NT2/D1 (cell line): ENCODE results near the gene AQP1.

Source experiments
- SUZ12 ChIP-seq: IDR thresholded peaks from 2 replicates; pipeline ENCODE4 v1.6.1; 2011; ENCODE audit not compliant: insufficient read length, insufficient read depth; ENCODE audit errors: extremely low read depth
- YY1 ChIP-seq: IDR thresholded peaks from 2 replicates; pipeline ENCODE4 v1.6.1; 2011; ENCODE audit not compliant: insufficient read length, insufficient read depth
- ZNF274 ChIP-seq: IDR thresholded peaks from 2 replicates; pipeline ENCODE4 v1.6.1; 2011; ENCODE audit warnings: mild to moderate bottlenecking, low read depth, low read length

DNA sequence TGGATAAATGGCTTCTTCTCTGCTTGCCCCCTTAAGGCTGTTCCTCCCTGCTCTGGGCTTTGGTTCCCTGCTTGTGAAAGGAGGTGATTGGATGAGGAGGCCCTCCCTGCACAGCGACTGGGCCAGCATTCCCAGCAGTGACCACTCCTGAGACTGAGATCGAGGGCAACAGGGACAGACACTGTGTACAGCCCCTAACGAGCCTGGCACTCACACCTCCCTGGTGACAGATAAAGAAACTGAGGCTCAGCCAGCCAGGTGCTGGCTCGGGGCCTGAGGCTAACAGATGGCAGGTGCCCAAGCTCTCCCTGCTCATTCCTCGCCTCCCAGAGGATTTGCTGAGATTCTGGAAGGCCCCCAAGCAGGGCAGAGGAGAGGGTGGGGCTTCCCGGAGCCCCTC, 12.0 kb upstream of the AQP1 start:
- TF ChIP-seq ZNF274 (no peak), SUZ12 (no peak), YY1 (no peak)
